Ecto neural progenitor cell (in vitro differentiated cells): ENCODE measurements around the gene SSBP2.
A peak's percentile ranks its signal among the peaks of the same experiment; 100 is the strongest.

Source experiments
- DNase-seq: peaks from one replicate; pipeline ENCODE4 v3.0.0-alpha.2; 2018; ENCODE audit warnings: low spot score

SSBP2 gene

GRCh38 chr5:81767097-81767496 is 16.2 kb upstream of the SSBP2 start:
- DNase-seq, result no peak

- DNase-seq, result no peak
Observed at GRCh38 chr5:81766611-81767010, 15.7 kb upstream of the SSBP2 start.

- DNase-seq, result no peak
Observed at GRCh38 chr5:81763294-81763928, 12.5 kb upstream of the SSBP2 start.

GRCh38 chr5:81762853-81763252 is 12.0 kb upstream of the SSBP2 start:
- DNase-seq, result no peak

GRCh38 chr5:81762401-81762800 is 11.5 kb upstream of the SSBP2 start:
- no peak for DNase-seq

- no peak for DNase-seq
Observed at GRCh38 chr5:81761970-81762369, 11.1 kb upstream of the SSBP2 start.

- DNase-seq, result no peak
Observed at GRCh38 chr5:81761270-81761669, 10.4 kb upstream of the SSBP2 start.

GRCh38 chr5:81760521-81760920 is 9.6 kb upstream of the SSBP2 start:
- DNase-seq, result no peak

GRCh38 chr5:81759632-81760005 is 8.7 kb upstream of the SSBP2 start:
- DNase-seq, result no peak

- no peak for DNase-seq
Observed at GRCh38 chr5:81757404-81757803, 6.5 kb upstream of the SSBP2 start.

GRCh38 chr5:81756016-81756415 is 5.1 kb upstream of the SSBP2 start:
- DNase-seq, result no peak

GRCh38 chr5:81755320-81755719 is 4.4 kb upstream of the SSBP2 start:
- DNase-seq, result no peak

GRCh38 chr5:81754621-81755020 is 3.7 kb upstream of the SSBP2 start:
- no peak for DNase-seq

GRCh38 chr5:81753429-81753828 is 2.5 kb upstream of the SSBP2 start:
- no peak for DNase-seq

- DNase-seq, result no peak
Observed at GRCh38 chr5:81752644-81752963, 1.7 kb upstream of the SSBP2 start.

GRCh38 chr5:81751836-81752643 is 1.1 kb upstream of the SSBP2 start:
- DNase-seq, result no peak

GRCh38 chr5:81750308-81751008 is 439 bp downstream of the SSBP2 start:
- no peak for DNase-seq

- peak; percentile 79 for DNase-seq
Observed at GRCh38 chr5:81749561-81750307, 1.2 kb downstream of the SSBP2 start.

- DNase-seq, result no peak
Observed at GRCh38 chr5:81749192-81749560, 1.7 kb downstream of the SSBP2 start.

- no peak for DNase-seq
Observed at GRCh38 chr5:81748556-81748955, 2.3 kb downstream of the SSBP2 start.

- no peak for DNase-seq
Observed at GRCh38 chr5:81747030-81747429, 3.9 kb downstream of the SSBP2 start.

- DNase-seq, result no peak
Observed at GRCh38 chr5:81740758-81741157, 10.1 kb downstream of the SSBP2 start.

GRCh38 chr5:81739291-81739690 is 11.6 kb downstream of the SSBP2 start:
- DNase-seq, result no peak
